ENCODE measurements around the gene CCT4.

DNA sequence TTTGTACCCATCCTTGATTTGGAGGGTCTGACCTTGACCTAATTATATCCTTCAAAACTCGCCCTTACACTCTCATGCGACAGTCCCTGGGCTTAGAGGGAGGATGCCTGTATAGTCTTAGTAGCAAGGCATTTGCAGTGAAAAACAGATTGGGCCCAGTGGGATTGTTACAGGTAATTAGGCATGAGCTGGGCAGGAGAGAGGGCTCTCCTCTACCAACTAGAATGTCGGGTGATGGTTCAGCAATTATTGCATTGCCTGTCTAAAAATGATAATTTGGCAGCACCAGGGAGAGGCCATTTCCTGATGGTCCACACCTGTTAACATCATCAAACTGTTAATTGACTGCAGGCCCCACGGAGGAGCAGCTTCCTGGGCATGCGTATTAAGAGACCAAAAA, 49.4 kb upstream of the CCT4 start:
- TF ChIP-seq, protein P1, sequence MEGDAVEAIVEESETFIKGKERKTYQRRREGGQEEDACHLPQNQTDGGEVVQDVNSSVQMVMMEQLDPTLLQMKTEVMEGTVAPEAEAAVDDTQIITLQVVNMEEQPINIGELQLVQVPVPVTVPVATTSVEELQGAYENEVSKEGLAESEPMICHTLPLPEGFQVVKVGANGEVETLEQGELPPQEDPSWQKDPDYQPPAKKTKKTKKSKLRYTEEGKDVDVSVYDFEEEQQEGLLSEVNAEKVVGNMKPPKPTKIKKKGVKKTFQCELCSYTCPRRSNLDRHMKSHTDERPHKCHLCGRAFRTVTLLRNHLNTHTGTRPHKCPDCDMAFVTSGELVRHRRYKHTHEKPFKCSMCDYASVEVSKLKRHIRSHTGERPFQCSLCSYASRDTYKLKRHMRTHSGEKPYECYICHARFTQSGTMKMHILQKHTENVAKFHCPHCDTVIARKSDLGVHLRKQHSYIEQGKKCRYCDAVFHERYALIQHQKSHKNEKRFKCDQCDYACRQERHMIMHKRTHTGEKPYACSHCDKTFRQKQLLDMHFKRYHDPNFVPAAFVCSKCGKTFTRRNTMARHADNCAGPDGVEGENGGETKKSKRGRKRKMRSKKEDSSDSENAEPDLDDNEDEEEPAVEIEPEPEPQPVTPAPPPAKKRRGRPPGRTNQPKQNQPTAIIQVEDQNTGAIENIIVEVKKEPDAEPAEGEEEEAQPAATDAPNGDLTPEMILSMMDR (IDR thresholded peaks at IDR 0.05) = no peak
- no peak for TF ChIP-seq POLR2A (IDR thresholded peaks at IDR 0.05; ENCODE audit: low read length)
